K562 (cell line): ENCODE measurements around the gene LEMD1. TPM values are rescaled to one million over a fixed set of nuclear protein-coding genes. Genes with fewer than 3 reads are reported as not detected.

Experiments
- ATAC-seq: fragments of 200-7000 bp; cut with Tn5 transposase; 3 replicates; pipeline ENCODE4 v1.9.1; 2020; ENCODE audit warnings: moderate library complexity
- BruUV-seq: library from RNA; stranded (reverse); fragments of 400-500 nt; replicated peaks from 2 replicates; lab custom pipeline; 2021; lab: Mats Ljungman, UMichigan
- CTCF ChIA-PET: fragments of 300-600 bp; formaldehyde crosslinking; extraction: SDS; loops from one replicate; lab custom pipeline; 2021; ENCODE audit warnings: low intra/inter-chr PET ratio; lab: Yijun Ruan, JAX
- POLR2A ChIA-PET: fragments of 300-600, 350-650 bp; sonication (Branson Sonifier 250); formaldehyde crosslinking; extraction: SDS; loops from one replicate; lab custom pipeline; 2021; ENCODE audit warnings: antibody characterized with exemption, inconsistent platforms; lab: Yijun Ruan, JAX
- DNase-seq, 4 experiments: peaks; one replicate each; pipeline versions ENCODE4 v3.0.0 to v3.0.0-alpha.2; 2011 to 2018; ENCODE audit warnings: low spot score in 3 of 4, mixed read lengths in 3 of 4; ENCODE audit errors: extremely low read depth in 1 of 4
- FAIRE-seq: peaks from 2 replicates; lab custom pipeline; 2011; peaks lifted over from hg19 to GRCh38; lab: Jason Lieb, UNC
- H2AFZ ChIP-seq: 2 replicates; pipeline ENCODE4 v1.6.0; 2011; ENCODE audit warnings: low read depth, low read length, control low read depth, inconsistent platforms
- H3K27ac ChIP-seq: fragments of 200-600 bp; 3 replicates; pipeline ENCODE4 v1.8.0; 2011; ENCODE audit warnings: low read depth, mild to moderate bottlenecking, control low read depth, inconsistent platforms, low read length, moderate library complexity, mixed read lengths; ENCODE audit errors: extremely low read depth
- H3K27me3 ChIP-seq, 2 experiments: fragments of 300-600 bp in 1 of 2; 2 replicates in 1 of 2; 3 replicates in 1 of 2; pipeline versions ENCODE4 v1.6.0 to v1.8.0; 2011; ENCODE audit warnings: inconsistent platforms in 2 of 2, low read length in 2 of 2, mild to moderate bottlenecking in 1 of 2, mixed read lengths in 1 of 2, moderate library complexity in 1 of 2; ENCODE audit not compliant: control insufficient read depth in 2 of 2, insufficient read depth in 2 of 2
- H3K36me3 ChIP-seq: fragments of 300-600 bp; 3 replicates; pipeline ENCODE4 v1.8.0; 2011; ENCODE audit warnings: mild to moderate bottlenecking, low read length, inconsistent platforms; ENCODE audit not compliant: control insufficient read depth, insufficient read depth
- H3K4me1 ChIP-seq, 2 experiments: fragments of 200-600 bp in 1 of 2; replicated peaks in 1 of 2; 2 replicates in 1 of 2; 3 replicates in 1 of 2; pipeline versions ENCODE4 v1.5.1 to v1.8.0; 2011; ENCODE audit warnings: inconsistent platforms in 2 of 2, low read length in 2 of 2, mild to moderate bottlenecking in 1 of 2, mixed read lengths in 1 of 2, moderate library complexity in 1 of 2; ENCODE audit not compliant: control insufficient read depth in 2 of 2, insufficient read depth in 2 of 2
- H3K4me2 ChIP-seq: 2 replicates; pipeline ENCODE4 v1.6.1; 2011; ENCODE audit warnings: low read length, control low read depth, inconsistent platforms, mixed read lengths; ENCODE audit not compliant: insufficient read depth
- H3K4me3 ChIP-seq: fragments of 200-600 bp; sonication (generic), shearing (Covaris generic); 2 replicates; pipeline ENCODE4 v1.5.1; 2016; ENCODE audit warnings: control low read depth, inconsistent platforms
- H3K79me2 ChIP-seq: fragments of 200-600 bp; 3 replicates; pipeline ENCODE4 v1.8.0; 2011; ENCODE audit warnings: low read length, inconsistent platforms; ENCODE audit not compliant: control insufficient read depth, insufficient read depth
- H3K9ac ChIP-seq, 2 experiments: 2 replicates each; pipeline versions ENCODE4 v1.6.0 to v1.6.1; 2011; ENCODE audit warnings: low read depth in 2 of 2, low read length in 2 of 2, control low read depth in 1 of 2, inconsistent platforms in 1 of 2, mild to moderate bottlenecking in 1 of 2, mixed read lengths in 1 of 2; ENCODE audit not compliant: insufficient read depth in 1 of 2
- H3K9me1 ChIP-seq: one replicate; pipeline ENCODE4 v1.6.0; 2011; ENCODE audit warnings: inconsistent platforms, mild to moderate bottlenecking, low read length, moderate library complexity; ENCODE audit not compliant: control insufficient read depth, insufficient read depth
- H3K9me3 ChIP-seq: replicated peaks from 2 replicates; pipeline ENCODE4 v1.5.1; 2011; ENCODE audit warnings: low read depth, low read length, inconsistent platforms; ENCODE audit not compliant: control insufficient read depth, insufficient read depth
- H4K20me1 ChIP-seq: replicated peaks from 2 replicates; pipeline ENCODE4 v1.6.1; 2011; ENCODE audit warnings: low read length, inconsistent platforms, mixed read lengths; ENCODE audit not compliant: control insufficient read depth, insufficient read depth
- ADNP ChIP-seq: fragments of 200-800 bp; sonication (Bioruptor generic); IDR thresholded peaks from 2 replicates; pipeline ENCODE4 v1.6.1; 2016; ENCODE audit warnings: missing genetic modification characterization, missing compliant biosample characterization
- BCOR ChIP-seq: fragments of 450-650 bp; IDR thresholded peaks from 2 replicates; pipeline ENCODE4 v1.6.1; 2016
- CEBPG ChIP-seq, 3 experiments: fragments of 200-800 bp in 1 of 3; sonication (Bioruptor generic) in 1 of 3; sonication (generic) in 1 of 3; formaldehyde crosslinking in 1 of 3; IDR thresholded peaks in 2 of 3; conservative IDR thresholded peaks in 1 of 3; 2 replicates each; pipeline versions ENCODE4 v1.6.1 to v1.8.0; 2016 to 2022; ENCODE audit warnings: missing compliant biosample characterization in 2 of 3, missing genetic modification characterization in 2 of 3, mild to moderate bottlenecking in 1 of 3, missing genetic modification reagents in 1 of 3
- ESRRA ChIP-seq: fragments of 450-650 bp; IDR thresholded peaks from 2 replicates; pipeline ENCODE4 v1.6.1; 2014; ENCODE audit warnings: low read depth, mild to moderate bottlenecking, moderate library complexity, borderline replicate concordance
- KDM1A ChIP-seq, 2 experiments: fragments of 450-650 bp; IDR thresholded peaks; 2 replicates each; pipeline ENCODE4 v1.6.1; 2016; ENCODE audit warnings: mild to moderate bottlenecking in 2 of 2
- NFYB ChIP-seq: IDR thresholded peaks from 2 replicates; pipeline ENCODE4 v1.6.1; 2011; ENCODE audit warnings: mild to moderate bottlenecking, moderate library complexity; ENCODE audit not compliant: insufficient read length; ENCODE audit errors: extremely low read depth
- RBM25 ChIP-seq: fragments of 200-400 bp; formaldehyde crosslinking; IDR thresholded peaks from 2 replicates; pipeline ENCODE4 v1.6.1; 2018; ENCODE audit warnings: low read length, low read depth, moderate library complexity; ENCODE audit not compliant: severe bottlenecking
- RNF2 ChIP-seq: sonication (generic); IDR thresholded peaks from 2 replicates; pipeline ENCODE4 v1.6.1; 2016
- WGBS: fragments of 100-300 bp; shearing (Covaris generic); methylation state at CpG from one replicate; pipeline ENCODE4 v1.1.6; 2016; ENCODE audit warnings: low coverage, mixed read lengths; ENCODE audit not compliant: insufficient coverage; ENCODE audit errors: missing lambda C conversion rate; 5-methylcytosine and 5-hydroxymethylcytosine counted together
- in situ Hi-C: fragments of 300-500 bp; cut with MboI; formaldehyde crosslinking; loops from 4 replicates; pipeline ENCODE4 v1.15.0; 2018; ENCODE audit warnings: inconsistent platforms, mixed read lengths
- intact Hi-C: fragments of 100-400 bp; cut with micrococcal nuclease; formaldehyde crosslinking; loops from 2 replicates; pipeline ENCODE4 v1.14.2; 2022
- polyA plus RNA-seq, 8 experiments: library from polyadenylated mRNA; depleted of rRNA in 4 of 8; stranded (reverse) in 5 of 8; unstranded in 3 of 8; fragments of >200 nt; fragmentation: Nextera tagmentation in 2 of 8; fragmentation: Illumina TruSeq in 1 of 8; extraction: Ambion mirVana in 2 of 8; extraction: Trizol in 1 of 8; gene quantifications; 2 replicates each; pipeline versions ENCODE4 v1.2.1 to v1.2.3, GENCODE V29; 2011 to 2014; ENCODE audit warnings: inconsistent platforms in 1 of 8, missing spikeins in 1 of 8
- total RNA-seq, 7 experiments: library from RNA; depleted of rRNA in 6 of 7; stranded (reverse); fragments of >200 nt in 6 of 7; fragmentation: Illumina TruSeq in 2 of 7; extraction: Trizol in 2 of 7; gene quantifications; 2 replicates each; pipeline versions ENCODE4 v1.2.1 to v1.2.3, GENCODE V29; 2011 to 2021; ENCODE audit warnings: low replicate concordance in 1 of 7

The LEMD1 gene
- total and polyA plus RNA-seq, 9 of the 15 experiments (the other 6 are each of a cell fraction or from before 2014, with no cell fraction given), result 0.11 to 2.4 (median 0.57) TPM; not detected in 1

GRCh38 chr1:205465392-205465791, 43.5 kb upstream of the LEMD1 start:
- Histone ChIP-seq H3K4me2 (no peak overlapping the region), H2AFZ (no peak overlapping the region), H3K79me2 (no peaks in the 10 kb centered on the region), H3K4me3 (no peak overlapping the region), H4K20me1 (0 out of 2 replicates have a peak, but pooled peaks cover 4% of the 10 kb centered on the region), H3K4me1 (no peaks in the 10 kb centered on the region), H3K9ac (no peak overlapping the region), H3K9me3 (no peaks in the 10 kb centered on the region), H3K9me1 (no peaks in the 10 kb centered on the region), H3K27ac (no peak overlapping the region), H3K36me3 (no peaks in the 10 kb centered on the region), H3K27me3 (peaks cover 44 to 65% of the 10 kb centered on the region in 2 experiments)
- ChIA-PET POLR2A (no interaction called here), CTCF (no interaction called here)
- peak; percentile 6 for FAIRE-seq
- no peak for DNase-seq
- in situ Hi-C loops (no loop called here), intact Hi-C loops (no loop called here)
- no TSS peak for BruUV-seq
- 0% methylated on average over 2 of the region's 2 CpGs for WGBS
- no peak for ATAC-seq
- TF ChIP-seq NFYB (no peak), ADNP (tag) (peak; percentile 35; the same call in 1 of the 2 replicates), RNF2 (no peak), ESRRA (peak; percentile 50; the same call in 1 of the 2 replicates), RBM25 (peak; percentile 82), CEBPG (CRISPR knock-in tag; IDR thresholded peaks at IDR 0.05) (no peak), CEBPG (tag; conservative IDR thresholded peaks at IDR 0.05 in 1 of 2, IDR thresholded peaks at IDR 0.05 in 1 of 2) (peak in 1 of 2 experiments; percentile 49; a peak in 1 of 4 replicates), KDM1A (IDR thresholded peaks at IDR 0.05) (peak in 1 of 2 experiments; percentile 51; a peak in 1 of 4 replicates), BCOR (peak; percentile 60)
